H1 (cell line): ENCODE results near the gene HSD17B8. TPM values are rescaled to one million over a fixed set of nuclear protein-coding genes. Genes with fewer than 3 reads are reported as not detected.

Source experiments
- CTBP2 ChIP-seq: IDR thresholded peaks from 2 replicates; pipeline ENCODE4 v1.7.0; 2011; ENCODE audit warnings: borderline replicate concordance, mild to moderate bottlenecking, moderate library complexity, mixed read lengths, low read length; ENCODE audit not compliant: insufficient read depth, insufficient read length
- E2F6 ChIP-seq: IDR thresholded peaks from 2 replicates; pipeline ENCODE4 v1.6.1; 2012; ENCODE audit warnings: inconsistent platforms
- EZH2 ChIP-seq: fragments of 200-600 bp; sonication (generic); IDR thresholded peaks from 2 replicates; pipeline ENCODE4 v1.7.1; 2012; ENCODE audit warnings: low read depth, mild to moderate bottlenecking, moderate library complexity, low read length, inconsistent platforms; ENCODE audit not compliant: severe bottlenecking
- POLR2A ChIP-seq, 2 experiments: IDR thresholded peaks; 1 replicate in 1 of 2; 2 replicates in 1 of 2; pipeline ENCODE4 v1.6.1; 2011; ENCODE audit warnings: low read depth in 2 of 2, low read length in 2 of 2, mild to moderate bottlenecking in 2 of 2; ENCODE audit errors: control extremely low read depth in 1 of 2
- USF2 ChIP-seq: IDR thresholded peaks from 2 replicates; pipeline ENCODE4 v1.6.1; 2011; ENCODE audit warnings: low read length, improper control_type of control experiment
- polyA plus RNA-seq, 7 experiments: library from polyadenylated mRNA; depleted of rRNA in 3 of 7; stranded (reverse) in 5 of 7; unstranded in 2 of 7; fragments of >200 nt in 5 of 7; fragments of 200-250 nt in 2 of 7; gene quantifications; 1 replicate in 5 of 7; 2 replicates in 1 of 7; 4 replicates in 1 of 7; pipeline versions ENCODE4 v1.2.1 to v1.2.3, GENCODE V29; 2011 to 2013; ENCODE audit warnings: missing spikeins in 2 of 7, mixed read lengths in 2 of 7
- total RNA-seq: library from RNA; stranded (reverse); fragmentation: NEBNext Ultra II Directional; extraction: Animal tissue kit (Norgen Biotek cat#: 25700); gene quantifications from 2 replicates; pipeline ENCODE4 v1.2.1, GENCODE V29; 2021

The HSD17B8 gene
- total and polyA plus RNA-seq, 2 of the 8 experiments (the other 6 are each of a cell fraction or from before 2014, with no cell fraction given), result 3.3 to 17.1 TPM

GRCh38 chr6:33171016-33171879, 33.2 kb upstream of the HSD17B8 start (continued):
- TF ChIP-seq EZH2 (no peak), E2F6 (no peak), USF2 (no peak), CTBP2 (no peak), POLR2A (IDR thresholded peaks at IDR 0.05; ENCODE audit: control extremely low read depth in 1 of 2, low read depth in 2 of 2, low read length in 2 of 2) (no peak)
